ENCODE data around the gene PSMD9.

DNA sequence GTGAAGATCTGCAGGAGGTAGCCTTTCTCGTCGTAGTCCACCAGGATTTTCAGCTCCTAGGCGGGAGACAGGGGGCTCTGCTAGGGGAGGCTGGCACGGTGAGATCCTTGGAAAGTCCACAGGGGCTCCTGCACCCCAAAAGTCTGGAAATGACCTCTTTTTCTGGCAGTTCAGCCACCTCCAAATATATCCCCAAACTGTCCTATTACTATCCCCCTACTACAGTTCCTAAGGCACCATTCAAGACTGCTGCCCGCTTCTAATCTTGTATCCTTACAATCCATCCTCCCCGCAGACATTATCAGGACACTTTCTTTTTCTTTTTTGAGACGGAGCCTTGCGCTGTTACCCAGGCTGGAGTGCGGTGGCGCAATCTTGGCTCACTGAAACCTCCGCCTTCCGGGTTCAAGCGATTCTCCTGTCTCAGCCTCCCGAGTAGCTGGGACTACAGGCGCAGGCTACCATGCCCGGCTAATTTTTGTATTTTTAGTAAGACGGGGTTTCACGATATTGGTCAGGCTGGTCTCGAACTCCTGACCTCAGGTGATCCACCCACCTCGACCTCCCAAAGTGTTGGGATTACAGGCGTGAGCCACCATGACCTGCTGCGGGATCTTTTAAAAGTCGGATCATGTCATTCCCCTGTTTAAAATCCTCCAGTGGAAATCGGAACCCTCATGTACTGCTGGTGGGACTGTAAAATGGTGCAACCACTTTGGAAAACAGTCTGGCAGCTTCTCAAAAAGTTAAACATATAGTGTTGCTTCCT lies 48.4 kb upstream of the PSMD9 start:
- TF ChIP-seq, protein P1, sequence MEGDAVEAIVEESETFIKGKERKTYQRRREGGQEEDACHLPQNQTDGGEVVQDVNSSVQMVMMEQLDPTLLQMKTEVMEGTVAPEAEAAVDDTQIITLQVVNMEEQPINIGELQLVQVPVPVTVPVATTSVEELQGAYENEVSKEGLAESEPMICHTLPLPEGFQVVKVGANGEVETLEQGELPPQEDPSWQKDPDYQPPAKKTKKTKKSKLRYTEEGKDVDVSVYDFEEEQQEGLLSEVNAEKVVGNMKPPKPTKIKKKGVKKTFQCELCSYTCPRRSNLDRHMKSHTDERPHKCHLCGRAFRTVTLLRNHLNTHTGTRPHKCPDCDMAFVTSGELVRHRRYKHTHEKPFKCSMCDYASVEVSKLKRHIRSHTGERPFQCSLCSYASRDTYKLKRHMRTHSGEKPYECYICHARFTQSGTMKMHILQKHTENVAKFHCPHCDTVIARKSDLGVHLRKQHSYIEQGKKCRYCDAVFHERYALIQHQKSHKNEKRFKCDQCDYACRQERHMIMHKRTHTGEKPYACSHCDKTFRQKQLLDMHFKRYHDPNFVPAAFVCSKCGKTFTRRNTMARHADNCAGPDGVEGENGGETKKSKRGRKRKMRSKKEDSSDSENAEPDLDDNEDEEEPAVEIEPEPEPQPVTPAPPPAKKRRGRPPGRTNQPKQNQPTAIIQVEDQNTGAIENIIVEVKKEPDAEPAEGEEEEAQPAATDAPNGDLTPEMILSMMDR (IDR thresholded peaks at IDR 0.05) = no peak
- TF ChIP-seq EP300 (IDR thresholded peaks at IDR 0.05) = no peak
- no peak for TF ChIP-seq POLR2A (IDR thresholded peaks at IDR 0.05)

All from gastroesophageal sphincter (tissue), 3 donors.